Hippocampal formation (tissue), 2 donors: Measurements from ENCODE around the gene PTCD2.
"Not testable (repeated sequence)": the region's sequence is repeated elsewhere in the genome, so short reads cannot be mapped to it uniquely, and the experiment has no call there.

Experiments used
- DNase-seq, 2 donors: peaks; one replicate each; lab custom pipeline; 2025; lab: John Stamatoyannopoulos, UW

The PTCD2 gene

DNA sequence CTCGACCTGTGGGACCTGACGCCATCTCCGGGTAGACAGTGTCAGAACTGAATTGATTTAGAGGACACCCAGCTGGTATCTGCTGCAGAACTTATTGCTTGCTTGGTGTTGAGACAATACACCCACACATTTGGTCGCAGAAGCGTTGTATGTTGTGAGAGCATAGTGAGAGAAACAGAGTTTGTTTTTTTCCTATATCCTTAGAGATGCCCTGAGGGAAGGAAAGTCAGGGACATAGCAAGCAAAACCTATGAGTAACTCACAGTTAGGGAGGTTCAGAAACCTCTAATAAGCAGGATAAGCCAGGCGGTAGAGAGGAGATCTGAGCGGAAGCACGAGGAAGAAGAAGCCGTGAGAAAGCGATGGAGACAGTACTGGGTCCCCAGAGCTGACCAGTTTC is 59.8 kb downstream of the PTCD2 start:
- DNase-seq = no peak

DNA sequence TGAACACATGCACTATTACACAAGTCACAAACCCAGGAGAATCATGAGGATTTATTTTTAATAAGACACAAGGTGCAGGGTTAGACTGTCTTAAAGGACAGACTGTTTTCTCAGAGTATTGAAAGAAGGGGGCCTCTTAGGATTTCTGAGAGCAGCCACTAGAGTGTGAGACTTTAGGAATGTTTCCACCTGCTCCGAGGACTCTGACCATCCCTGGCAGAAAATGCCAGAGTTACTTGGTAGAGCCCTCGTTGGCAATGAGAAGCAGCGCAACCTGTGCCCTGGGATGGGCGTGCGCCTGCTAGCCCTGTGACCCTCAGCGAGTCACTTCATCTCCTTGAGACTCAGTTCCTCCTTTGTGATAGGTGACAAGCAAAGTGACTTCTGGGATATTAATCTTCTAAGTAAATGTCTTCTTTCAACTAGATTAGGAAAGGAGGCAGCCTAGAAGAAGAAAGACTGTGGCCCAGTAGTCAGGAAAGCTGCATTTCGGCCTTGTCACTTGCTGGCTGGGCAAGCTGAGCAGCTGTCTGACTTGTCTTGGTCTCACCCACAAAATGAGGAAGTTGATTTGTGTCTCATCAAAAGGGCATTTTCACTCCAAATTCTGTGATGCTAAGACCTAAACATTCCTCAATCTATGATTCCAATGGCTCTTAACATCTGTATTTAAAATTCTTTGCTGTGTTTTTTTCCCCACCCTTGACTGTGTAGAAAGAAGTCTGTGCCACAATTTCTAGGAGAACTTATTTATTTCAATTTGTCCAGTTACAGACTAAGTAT is 60.5 kb downstream of the PTCD2 start:
- DNase-seq = no peak

DNA sequence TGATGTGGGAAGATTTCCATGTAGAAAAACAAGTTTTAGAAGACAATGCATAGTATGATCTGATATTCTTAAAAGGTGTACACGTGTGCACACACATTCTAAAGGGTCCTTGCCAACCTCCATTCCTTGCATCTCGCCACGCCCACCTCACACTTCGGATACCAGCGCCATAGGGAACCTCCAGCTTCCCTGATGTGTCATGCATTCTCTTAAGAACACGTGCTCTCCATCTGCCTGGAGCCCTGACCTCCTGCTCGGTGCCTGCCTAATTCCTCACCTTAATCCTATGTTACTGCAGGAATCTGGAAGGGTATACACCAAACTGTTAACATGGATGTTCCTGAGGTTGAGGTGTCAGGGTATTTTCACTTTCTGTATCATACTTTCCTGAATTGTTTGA is 63.1 kb downstream of the PTCD2 start:
- no peak for DNase-seq

DNA sequence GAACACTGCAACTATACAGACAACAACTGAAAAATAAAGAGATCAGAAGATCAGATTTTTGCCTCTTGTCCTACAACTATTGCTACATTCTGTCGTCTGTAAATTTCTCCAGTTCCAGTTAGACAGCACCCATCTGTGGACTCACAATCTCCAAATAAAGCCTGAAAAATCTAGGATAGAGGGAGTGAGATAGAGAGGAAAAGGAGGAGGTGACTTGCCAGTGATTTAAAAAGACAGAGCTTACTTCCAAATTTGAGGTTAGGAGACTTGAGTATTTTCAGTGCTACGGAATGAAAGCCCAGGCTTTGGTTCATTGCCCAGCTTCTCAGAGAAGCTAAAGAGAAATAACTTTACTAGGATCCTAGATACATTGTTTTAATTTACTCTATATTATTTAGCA is 63.6 kb downstream of the PTCD2 start:
- no peak for DNase-seq

DNA sequence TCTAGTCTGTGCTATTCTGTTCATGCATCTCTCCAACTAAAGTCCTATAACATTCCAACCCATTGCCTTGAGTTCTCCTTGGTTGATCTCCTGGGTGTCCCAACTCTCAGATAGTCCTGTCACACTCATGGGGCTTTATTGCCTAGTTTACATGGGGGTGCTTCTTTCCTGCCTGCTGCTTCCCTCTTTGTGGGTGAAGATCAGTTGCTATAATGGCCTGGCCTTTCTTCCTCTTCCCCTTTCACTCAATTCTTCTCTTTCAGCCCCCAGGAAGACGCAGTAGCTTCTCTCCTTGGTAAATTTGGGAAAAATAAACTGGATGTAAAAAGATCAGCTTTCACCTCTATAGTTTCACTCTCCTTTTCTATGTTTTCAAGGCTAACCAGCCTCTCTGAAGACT is 66.5 kb downstream of the PTCD2 start:
- DNase-seq = no peak

DNA sequence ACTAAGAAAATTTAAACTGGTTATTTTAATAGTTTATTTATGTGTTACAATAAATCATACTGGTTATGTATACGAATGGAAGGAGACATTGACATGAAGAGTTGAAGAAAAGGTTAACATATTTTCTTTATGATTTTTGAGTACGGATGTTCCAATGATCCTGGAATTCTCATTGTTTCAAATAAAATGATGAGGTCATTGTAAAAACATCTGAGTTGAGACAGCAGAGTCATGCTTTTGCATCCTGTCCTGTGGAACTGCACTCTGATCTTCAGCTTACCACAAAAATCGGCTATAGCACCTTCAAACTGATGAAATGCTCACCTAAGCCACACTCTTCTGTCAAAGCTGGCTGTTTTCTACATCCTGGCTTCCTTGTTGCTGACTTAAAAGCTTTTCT is 67.8 kb downstream of the PTCD2 start:
- DNase-seq = no peak

DNA sequence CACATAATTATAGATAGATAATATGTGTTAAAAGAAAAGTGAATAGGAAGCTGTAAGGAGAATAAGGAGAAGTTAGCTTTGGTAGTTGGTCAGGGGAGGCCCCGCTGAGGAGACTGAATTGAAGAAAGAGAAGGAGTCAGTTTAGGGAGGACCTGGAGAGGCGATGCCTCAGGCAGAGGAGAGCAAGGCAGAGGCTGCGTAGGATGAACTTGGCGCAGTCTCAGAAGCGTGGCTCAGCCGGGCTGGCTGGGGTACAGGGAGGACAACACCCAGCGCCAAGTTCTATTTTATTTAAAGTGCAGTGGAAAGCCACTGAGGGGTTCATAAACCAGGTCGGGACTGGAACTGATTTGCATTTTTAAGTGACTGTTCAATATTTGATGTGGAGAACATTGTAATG is 68.5 kb downstream of the PTCD2 start:
- DNase-seq = no peak

DNA sequence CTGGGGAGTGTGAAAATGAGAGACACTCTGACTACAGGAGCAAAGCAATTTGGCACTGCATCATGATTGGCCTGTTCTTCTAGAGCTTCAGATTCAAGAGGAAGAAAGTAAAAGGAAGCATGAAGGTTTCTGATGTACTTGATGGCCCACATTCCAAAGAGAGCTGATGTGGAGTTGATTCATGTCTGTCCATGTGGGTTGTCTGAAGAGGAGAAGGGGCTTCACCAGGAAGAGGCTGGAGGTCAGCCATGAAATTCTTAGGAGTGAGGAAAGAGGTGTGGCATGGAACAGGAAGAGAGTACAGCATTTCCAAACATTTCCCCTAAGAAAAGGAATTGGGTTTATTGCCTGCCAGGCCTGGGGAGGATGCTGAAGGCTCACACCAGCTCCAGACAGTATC is 70.7 kb downstream of the PTCD2 start:
- DNase-seq = no peak

DNA sequence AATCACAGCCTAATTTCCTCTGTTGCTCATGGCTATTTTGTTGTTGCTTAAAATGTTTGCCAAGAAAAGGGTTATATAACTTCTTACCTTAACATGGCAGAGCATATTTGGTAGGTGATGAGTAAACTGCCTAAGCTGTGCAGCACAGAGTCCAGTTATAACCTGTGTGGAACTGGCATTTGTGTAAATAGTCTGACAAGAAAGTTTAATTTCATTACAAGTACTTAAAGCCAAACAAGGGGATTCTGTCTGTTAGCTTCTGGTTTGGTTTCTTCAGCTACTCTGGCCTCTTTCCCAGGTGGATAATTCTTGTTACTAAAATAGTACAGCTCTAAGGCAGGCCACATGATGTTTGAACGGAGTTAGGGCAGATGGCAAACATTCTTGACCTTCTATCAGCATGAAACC is 72.2 kb downstream of the PTCD2 start:
- DNase-seq = no peak

DNA sequence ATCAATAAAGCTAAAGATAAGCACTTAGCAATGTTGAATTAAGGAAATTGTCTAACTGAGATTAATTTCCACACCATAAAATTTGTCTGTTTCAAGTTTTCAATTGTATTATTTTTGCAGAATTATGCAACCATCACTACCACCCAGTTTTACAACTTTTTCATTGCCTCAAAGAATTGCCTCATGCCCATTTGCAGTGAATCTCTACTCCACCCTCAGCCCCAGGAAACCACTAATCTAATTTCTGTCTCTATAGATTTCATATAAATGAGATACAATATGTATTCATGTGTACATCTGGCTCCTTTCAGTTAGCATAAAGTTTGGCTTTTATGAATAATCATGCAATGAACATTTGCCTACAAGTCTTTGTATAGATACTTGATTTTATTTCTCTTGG is 72.9 kb downstream of the PTCD2 start:
- no peak for DNase-seq

DNA sequence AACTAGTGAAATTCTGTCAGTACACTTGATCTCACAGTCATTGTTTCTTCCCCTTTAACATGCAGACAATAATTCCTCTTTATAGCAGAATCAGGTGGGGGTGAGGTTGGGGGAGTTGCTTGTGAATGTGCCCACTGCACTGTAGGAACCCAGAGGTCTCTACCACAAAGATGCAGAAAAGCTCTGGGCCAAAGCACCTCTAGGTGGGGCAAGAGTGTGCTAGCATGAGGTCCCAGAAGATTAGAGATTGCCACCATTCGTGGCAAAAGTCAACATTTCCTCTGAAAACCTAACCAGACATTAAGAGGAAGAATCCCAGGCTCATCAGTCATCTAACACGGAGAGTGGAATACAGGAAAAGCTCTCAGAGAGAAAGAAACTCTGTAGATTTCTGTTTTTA is 74.5 kb downstream of the PTCD2 start:
- no peak for DNase-seq

DNA sequence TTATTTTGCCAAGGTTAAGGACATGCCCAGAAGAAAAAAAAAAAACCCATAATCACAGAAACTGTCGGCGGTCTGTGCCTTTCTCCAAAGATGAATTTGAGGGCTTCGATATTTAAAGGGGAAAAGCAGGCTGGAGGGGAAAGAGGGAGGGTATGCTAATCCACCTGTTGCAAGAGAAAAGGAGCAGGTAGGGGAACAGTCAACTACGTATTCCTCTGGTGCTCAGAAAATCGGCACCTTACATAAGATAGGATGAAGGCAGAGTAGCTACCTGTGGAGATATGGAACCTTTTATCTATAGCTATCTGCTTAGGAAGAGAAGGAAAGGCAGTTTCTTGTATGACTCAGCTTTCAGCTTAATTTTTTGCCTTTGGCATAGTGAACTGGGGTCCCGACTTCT is 77.7 kb downstream of the PTCD2 start:
- no peak for DNase-seq

DNA sequence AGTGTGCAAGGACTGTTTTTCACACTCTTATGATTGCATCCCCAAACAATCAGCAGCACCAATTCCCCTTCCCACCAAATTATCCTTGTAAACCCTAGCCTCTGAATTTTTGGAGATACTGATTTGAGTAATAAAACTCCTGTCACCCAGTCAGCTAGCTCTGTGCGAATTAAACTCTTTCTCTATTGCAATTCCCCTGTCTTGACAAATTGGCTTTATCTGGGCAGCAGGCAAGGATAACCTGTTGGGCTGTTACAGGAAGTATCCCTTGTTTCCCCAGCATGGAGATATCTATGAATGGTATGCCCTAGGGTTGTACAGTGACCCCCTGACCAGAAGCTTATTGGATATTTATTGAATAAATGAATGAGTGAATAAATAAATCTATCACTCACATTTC is 80.8 kb downstream of the PTCD2 start:
- DNase-seq = no peak

DNA sequence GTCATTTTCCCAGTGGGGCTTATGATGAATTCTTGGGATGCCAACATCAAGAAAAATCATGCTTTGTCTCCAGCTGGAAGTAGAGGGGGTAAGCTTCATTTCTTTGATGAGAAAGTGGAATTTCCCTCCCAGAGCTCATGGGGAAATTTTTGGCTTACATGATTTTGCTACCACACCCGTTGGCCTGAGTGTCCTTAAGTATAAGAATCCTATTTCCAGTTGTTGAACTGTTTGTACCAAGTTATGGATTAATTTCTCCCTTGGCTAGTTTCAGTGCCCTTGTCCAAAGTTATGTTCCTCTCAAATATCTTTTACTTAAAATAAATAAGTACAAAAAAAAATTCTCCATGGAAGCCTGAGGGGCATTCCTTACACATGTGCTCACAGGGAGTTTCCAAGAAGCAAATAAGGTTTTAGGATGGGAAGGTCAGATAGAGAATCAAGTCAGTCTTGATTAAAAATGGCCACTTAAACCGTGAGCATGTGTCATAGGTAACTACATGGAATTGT is 82.3 kb downstream of the PTCD2 start:
- DNase-seq = no peak

DNA sequence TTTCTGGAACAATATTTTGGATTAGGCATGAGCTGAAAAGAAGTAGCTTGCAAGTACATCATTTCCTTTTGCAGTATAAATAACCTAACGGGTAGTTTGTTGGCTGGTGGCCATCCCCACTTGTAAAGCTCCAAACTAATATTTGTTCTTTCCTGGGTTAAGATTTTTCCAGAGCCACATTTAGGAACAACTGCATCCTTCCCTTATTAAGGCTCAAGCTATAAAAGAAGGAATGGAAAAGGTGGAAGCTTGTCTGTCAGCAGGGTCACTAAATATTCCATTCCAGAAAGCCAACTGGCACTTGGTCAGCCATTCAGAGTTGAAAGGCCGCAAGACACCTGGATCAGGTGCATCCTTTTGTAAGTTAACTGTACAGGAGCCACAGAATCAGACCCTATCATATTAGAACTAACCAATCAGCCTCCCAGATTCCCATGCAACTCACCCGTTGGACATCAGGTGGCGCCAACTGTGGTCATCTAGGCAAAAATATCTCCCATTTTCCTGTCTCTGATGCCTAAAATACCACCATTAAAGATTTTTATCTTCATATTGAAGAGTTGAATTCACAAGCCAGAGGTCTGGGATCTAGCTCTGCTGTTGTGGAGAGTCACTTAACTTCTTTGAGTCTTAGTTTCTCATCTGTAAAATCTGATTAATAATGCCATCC is 82.9 kb downstream of the PTCD2 start:
- DNase-seq = no peak

DNA sequence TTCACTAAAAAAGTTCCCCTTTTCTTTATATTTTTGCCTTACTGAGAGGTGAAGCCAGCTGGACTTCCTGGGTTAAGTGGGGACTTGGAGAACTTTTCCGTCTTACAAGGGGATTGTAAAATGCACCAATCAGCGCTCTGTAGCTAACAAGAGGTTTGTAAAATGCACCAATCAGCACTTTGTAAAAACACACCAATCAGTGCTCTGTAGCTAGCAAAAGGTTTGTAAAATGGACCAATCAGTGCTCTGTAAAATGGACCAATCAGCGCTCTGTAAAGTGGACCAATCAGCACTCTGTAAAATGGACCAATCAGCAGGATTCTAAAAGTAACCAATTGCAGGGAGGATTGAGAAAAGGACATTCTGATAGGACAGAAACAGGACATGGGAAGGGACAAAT is 84.6 kb downstream of the PTCD2 start:
- not testable (repeated sequence) for DNase-seq

DNA sequence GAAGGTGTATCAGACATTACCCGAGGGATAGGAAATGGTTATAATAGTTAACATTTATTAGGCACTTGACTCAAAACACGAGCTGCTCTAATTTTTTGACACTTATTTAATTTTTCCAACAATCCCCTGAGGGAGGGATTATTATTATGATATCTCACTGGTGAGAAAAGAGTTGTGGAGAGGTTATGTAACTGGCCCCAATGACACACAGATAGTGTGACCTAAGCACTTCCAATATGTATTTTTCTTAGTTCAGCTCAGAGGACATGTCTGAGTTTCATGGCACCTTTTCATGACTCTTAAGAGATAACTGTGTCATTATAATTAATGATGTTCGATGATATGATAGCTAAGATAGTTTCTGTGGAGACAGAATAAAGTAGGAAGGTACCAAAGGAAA is 86.9 kb downstream of the PTCD2 start:
- DNase-seq = no peak

DNA sequence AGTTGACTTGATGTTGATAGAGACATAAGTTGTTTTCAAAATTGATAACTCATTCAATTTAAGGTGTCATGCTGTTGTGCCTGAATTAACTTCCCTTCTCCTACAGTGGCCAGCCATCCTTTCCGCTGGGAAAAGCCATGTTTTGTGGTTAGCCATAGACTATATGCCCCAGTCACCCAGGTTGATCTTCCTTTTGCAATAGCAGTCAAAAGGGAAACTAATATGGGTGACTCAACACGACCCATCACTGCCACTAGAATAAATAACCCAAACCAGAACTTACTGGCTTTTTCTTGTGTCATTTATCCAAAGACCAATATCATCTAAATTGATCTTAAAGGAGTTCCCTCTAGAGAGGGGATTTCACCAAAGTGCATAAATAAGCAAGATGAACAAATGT is 87.4 kb downstream of the PTCD2 start:
- no peak for DNase-seq

DNA sequence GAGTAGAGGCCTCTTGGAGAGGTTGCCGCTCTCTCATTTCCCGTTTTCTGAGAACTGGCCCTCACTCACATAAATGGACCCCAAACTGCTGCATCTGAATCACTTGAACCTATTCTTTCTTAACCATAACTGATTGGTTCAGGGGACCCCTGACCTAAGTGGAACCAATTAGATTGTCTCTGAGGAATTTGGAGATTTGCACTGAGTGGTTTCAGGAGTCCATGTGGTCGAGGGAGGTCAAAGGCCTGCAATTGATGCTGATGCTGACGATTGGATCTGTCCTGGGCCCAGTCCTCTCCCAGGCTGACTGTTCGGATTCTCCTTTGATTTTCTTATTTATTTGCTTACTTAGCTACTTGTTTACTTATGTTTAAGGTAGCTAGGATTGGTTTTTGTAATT is 88.0 kb downstream of the PTCD2 start:
- no peak for DNase-seq

DNA sequence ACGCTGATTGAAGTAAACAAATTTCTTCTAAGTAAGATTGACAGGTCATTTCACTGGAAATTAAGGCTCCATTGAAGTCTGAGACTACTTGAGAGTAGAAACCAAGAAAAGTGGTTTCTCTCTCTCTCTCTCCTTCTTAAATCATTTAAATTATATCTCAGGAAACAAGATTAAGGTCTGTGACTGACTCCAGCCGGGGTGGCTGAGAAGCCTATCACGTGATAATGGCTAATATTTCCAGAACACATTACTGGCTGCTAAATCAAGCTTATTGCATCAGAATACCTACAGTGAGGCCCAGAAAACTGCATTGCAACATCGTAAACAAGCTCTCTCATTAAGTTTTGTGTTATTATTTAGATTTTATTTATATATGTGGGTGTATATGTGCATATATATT is 88.4 kb downstream of the PTCD2 start:
- DNase-seq = no peak

DNA sequence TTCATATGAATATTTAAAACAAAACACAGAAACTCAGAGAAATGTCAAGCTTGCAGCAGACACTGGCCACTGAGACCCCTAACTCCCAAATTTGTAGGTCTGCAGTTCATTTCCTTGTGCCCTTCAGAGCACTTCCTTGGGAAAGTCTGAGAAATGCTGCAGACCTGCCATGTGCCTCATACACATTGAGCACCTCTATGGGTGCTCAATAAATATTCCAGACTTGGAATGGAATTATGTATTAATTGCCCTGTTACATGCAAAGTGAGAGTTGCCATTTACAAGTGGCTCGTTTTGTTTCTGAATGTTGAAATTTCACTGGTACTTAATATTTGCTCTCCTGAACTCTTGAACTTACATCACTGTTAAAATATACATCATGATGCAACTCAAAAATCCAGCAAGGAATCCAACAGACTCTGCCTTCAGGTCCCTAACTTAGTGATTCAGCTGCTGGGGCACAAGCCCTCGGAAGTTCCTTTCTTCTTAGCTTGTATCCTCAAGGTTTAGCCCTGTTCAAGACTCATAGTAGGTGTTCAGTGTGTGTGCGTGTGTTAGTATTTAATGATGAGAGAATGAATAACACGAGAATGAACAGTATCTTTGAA is 90.6 kb downstream of the PTCD2 start:
- DNase-seq = no peak

DNA sequence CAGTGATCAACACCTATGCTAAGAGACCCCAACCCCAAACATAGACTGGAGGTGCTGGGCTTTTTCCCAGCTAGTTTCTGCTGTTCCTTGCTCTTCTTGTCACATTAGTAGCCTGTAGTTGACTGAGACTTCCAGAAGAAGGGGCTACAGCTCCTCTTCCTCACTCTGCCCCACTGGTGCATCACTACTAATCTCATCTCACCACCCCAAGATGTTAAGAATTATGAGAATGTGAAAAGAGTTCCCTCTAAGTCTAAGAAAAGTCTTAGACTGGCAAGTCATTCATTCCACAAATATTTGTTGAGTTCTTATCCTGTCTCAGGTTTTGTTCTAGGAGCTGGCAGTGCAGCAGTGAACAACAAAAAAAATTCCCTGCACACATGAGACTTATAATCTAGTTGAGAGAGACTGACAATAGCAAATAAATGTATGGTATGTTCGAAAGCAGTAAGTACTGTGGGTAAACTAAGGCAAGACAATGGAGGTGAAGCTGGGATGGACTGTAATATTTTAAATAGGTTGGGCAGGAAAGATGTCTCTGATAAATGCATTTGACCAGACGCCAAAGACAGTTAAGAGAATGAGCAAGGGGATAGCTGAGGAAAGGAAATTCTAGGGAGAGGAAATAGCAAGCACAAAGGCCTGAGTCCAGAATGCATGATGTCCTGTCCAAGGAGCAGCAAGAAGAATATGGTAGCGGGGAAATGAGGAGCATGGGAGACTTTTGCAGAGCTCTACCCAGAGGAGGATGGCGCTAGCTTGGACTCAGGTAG is 92.3 kb downstream of the PTCD2 start:
- DNase-seq = no peak
